HEK293 (cell line): ENCODE data around the gene DBET.

Experiments
- CTCF ChIP-seq: fragments of 450-650 bp; formaldehyde crosslinking; IDR thresholded peaks from 2 replicates; pipeline ENCODE4 v1.5.1; 2016; ENCODE audit warnings: missing biosample characterization, missing genetic modification characterization
- ZNF366 ChIP-seq: fragments of 450-650 bp; formaldehyde crosslinking; conservative IDR thresholded peaks from 2 replicates; pipeline ENCODE4 v1.5.1; 2016; ENCODE audit warnings: missing biosample characterization, missing genetic modification characterization

GRCh38 chr4:190019023-190019858 lies 45.1 kb upstream of the DBET start:
- TF ChIP-seq CTCF (tag by site-specific recombination) (no peak), ZNF366 (no peak)
